Measurements from ENCODE around the gene KRIT1.

Gene KRIT1

GRCh38 chr7:92251181-92251580 lies 5.5 kb upstream of the KRIT1 start:
- H3K27ac ChIP-seq (ENCODE audit: low read length) = no peak overlapping the region
- no peak overlapping the region for H3K4me3 ChIP-seq (ENCODE audit: low read depth in 1 of 2, low read length in 2 of 2)
- peaks cover 13% of the 10 kb centered on the region for H3K36me3 ChIP-seq (ENCODE audit: insufficient read depth, low read length)

GRCh38 chr7:92250603-92251002 lies 4.9 kb upstream of the KRIT1 start:
- Histone ChIP-seq H3K79me2 (ENCODE audit: insufficient read depth, low read length) (peaks cover 96% of the 10 kb centered on the region), H3K4me1 (ENCODE audit: insufficient read depth, low read length) (peaks cover 17% of the 10 kb centered on the region), H2AFZ (ENCODE audit: low read depth, low read length) (no peak overlapping the region), H3K9me3 (ENCODE audit: insufficient read depth, low read length, severe bottlenecking) (no peaks in the 10 kb centered on the region), H3K4me3 (ENCODE audit: low read depth in 1 of 2, low read length in 2 of 2) (no peak overlapping the region), H3K9ac (ENCODE audit: low read depth, low read length) (no peak overlapping the region), H3K36me3 (ENCODE audit: insufficient read depth, low read length) (peaks cover 13% of the 10 kb centered on the region), H3K27ac (ENCODE audit: low read length) (no peak overlapping the region), H3K27me3 (ENCODE audit: insufficient read depth, low read length, poor library complexity) (no peaks in the 10 kb centered on the region), H4K20me1 (ENCODE audit: insufficient read depth, low read length) (peaks cover 22% of the 10 kb centered on the region), H3K4me2 (ENCODE audit: insufficient read depth, low read length) (no peak overlapping the region)
- ATAC-seq (ENCODE audit: insufficient read depth, low read depth) (no peak), DNase-seq (no peak)
- TF ChIP-seq CTCF (IDR thresholded peaks at IDR 0.05; ENCODE audit: borderline replicate concordance, extremely low read depth, low read length, poor library complexity, severe bottlenecking) = no peak
- TF ChIP-seq EZH2 (IDR thresholded peaks at IDR 0.05; ENCODE audit: borderline replicate concordance, low read depth, low read length, severe bottlenecking) = no peak

More at GRCh38 chr7:92251181-92251580, 5.5 kb upstream of the KRIT1 start:
- Histone ChIP-seq H4K20me1 (ENCODE audit: insufficient read depth, low read length) (peaks cover 22% of the 10 kb centered on the region), H3K4me2 (ENCODE audit: insufficient read depth, low read length) (no peak overlapping the region; the same call in 1 of the 2 replicates), H2AFZ (ENCODE audit: low read depth, low read length) (no peak overlapping the region), H3K9ac (ENCODE audit: low read depth, low read length) (no peak overlapping the region), H3K9me3 (ENCODE audit: insufficient read depth, low read length, severe bottlenecking) (no peaks in the 10 kb centered on the region), H3K4me1 (ENCODE audit: insufficient read depth, low read length) (peaks cover 17% of the 10 kb centered on the region), H3K79me2 (ENCODE audit: insufficient read depth, low read length) (peaks cover 96% of the 10 kb centered on the region), H3K27me3 (ENCODE audit: insufficient read depth, low read length, poor library complexity) (no peaks in the 10 kb centered on the region)
- DNase-seq (no peak), ATAC-seq (ENCODE audit: insufficient read depth, low read depth) (no peak)
- TF ChIP-seq EZH2 (IDR thresholded peaks at IDR 0.05; ENCODE audit: borderline replicate concordance, low read depth, low read length, severe bottlenecking) (no peak), CTCF (IDR thresholded peaks at IDR 0.05; ENCODE audit: borderline replicate concordance, extremely low read depth, low read length, poor library complexity, severe bottlenecking) (no peak)

GRCh38 chr7:92246360-92247101 lies 817 bp upstream of the KRIT1 start:
- H3K4me1 ChIP-seq (ENCODE audit: insufficient read depth, low read length) = peaks cover 40% of the 10 kb centered on the region
- peak overlapping the region; percentile 55 to 81 for H3K4me3 ChIP-seq (ENCODE audit: low read depth in 1 of 2, low read length in 2 of 2)
- H3K4me2 ChIP-seq (ENCODE audit: insufficient read depth, low read length) = peak overlapping the region; percentile 97
- H3K27me3 ChIP-seq (ENCODE audit: insufficient read depth, low read length, poor library complexity) = no peaks in the 10 kb centered on the region
- peak; percentile 57 for ATAC-seq (ENCODE audit: insufficient read depth, low read depth)
- peaks cover 14% of the 10 kb centered on the region for H3K36me3 ChIP-seq (ENCODE audit: insufficient read depth, low read length)
- H3K9ac ChIP-seq (ENCODE audit: low read depth, low read length) = peak overlapping the region; percentile 75
- H3K27ac ChIP-seq (ENCODE audit: low read length) = peak overlapping the region; percentile 92
- no peak for TF ChIP-seq EZH2 (IDR thresholded peaks at IDR 0.05; ENCODE audit: borderline replicate concordance, low read depth, low read length, severe bottlenecking)
- TF ChIP-seq CTCF (IDR thresholded peaks at IDR 0.05; ENCODE audit: borderline replicate concordance, extremely low read depth, low read length, poor library complexity, severe bottlenecking) = no peak
- H2AFZ ChIP-seq (ENCODE audit: low read depth, low read length) = peak overlapping the region; percentile 94
- peak; percentile 42 for DNase-seq
- no peaks in the 10 kb centered on the region for H3K9me3 ChIP-seq (ENCODE audit: insufficient read depth, low read length, severe bottlenecking)
- peaks cover 19% of the 10 kb centered on the region for H4K20me1 ChIP-seq (ENCODE audit: insufficient read depth, low read length)
- H3K79me2 ChIP-seq (ENCODE audit: insufficient read depth, low read length) = peaks cover 85% of the 10 kb centered on the region

Measured in DND-41 (cell line).